Endothelial cell of umbilical vein (primary cell): ENCODE data around the gene SOD3. TPM values are rescaled to one million over a fixed set of nuclear protein-coding genes. Genes with fewer than 3 reads are reported as not detected.

Experiments used
- BruUV-seq: library from RNA; stranded (reverse); fragments of 400-500 nt; replicated peaks from 2 replicates; lab custom pipeline; 2021; lab: Mats Ljungman, UMichigan
- CTCF ChIA-PET: fragments of 300-600, 350-600 bp; sonication (Branson Sonifier 250); formaldehyde crosslinking; loops from one replicate; lab custom pipeline; 2021; ENCODE audit warnings: antibody characterized with exemption, inconsistent platforms; lab: Charles Lee
- POLR2A ChIA-PET: fragments of 300-600, 350-600 bp; sonication (Branson Sonifier 250); formaldehyde crosslinking; loops from one replicate; lab custom pipeline; 2021; ENCODE audit warnings: antibody characterized with exemption, inconsistent platforms; lab: Charles Lee
- DNase-seq: peaks from one replicate; pipeline ENCODE4 v3.0.0-alpha.2; 2011; ENCODE audit warnings: low read depth, low spot score
- FAIRE-seq: peaks from 2 replicates; lab custom pipeline; 2011; peaks lifted over from hg19 to GRCh38; lab: Jason Lieb, UNC
- H2AFZ ChIP-seq: 2 replicates; pipeline ENCODE4 v1.6.0; 2012; ENCODE audit warnings: low read depth, low read length, control low read depth, inconsistent platforms
- H3K27ac ChIP-seq: 2 replicates; pipeline ENCODE4 v1.5.1; 2011; ENCODE audit warnings: low read depth, mild to moderate bottlenecking, control low read depth, low read length, moderate library complexity; ENCODE audit not compliant: insufficient read depth
- H3K27me3 ChIP-seq, 2 experiments: 2 replicates each; pipeline versions ENCODE4 v1.6.0 to v1.6.1; 2011; ENCODE audit warnings: low read length in 2 of 2, mixed read lengths in 1 of 2; ENCODE audit not compliant: control insufficient read depth in 2 of 2, insufficient read depth in 2 of 2
- H3K36me3 ChIP-seq, 2 experiments: 2 replicates in 1 of 2; 3 replicates in 1 of 2; pipeline ENCODE4 v1.5.1; 2011; ENCODE audit warnings: low read length in 2 of 2, mild to moderate bottlenecking in 1 of 2, moderate library complexity in 1 of 2; ENCODE audit not compliant: control insufficient read depth in 2 of 2, insufficient read depth in 2 of 2; ENCODE audit errors: extremely low read depth in 1 of 2
- H3K4me1 ChIP-seq: 3 replicates; pipeline ENCODE4 v1.5.1; 2011; ENCODE audit warnings: mild to moderate bottlenecking, low read length; ENCODE audit not compliant: control insufficient read depth, insufficient read depth; ENCODE audit errors: extremely low read depth
- H3K4me2 ChIP-seq: 2 replicates; pipeline ENCODE4 v1.6.1; 2011; ENCODE audit warnings: low read length, control low read depth, mixed read lengths; ENCODE audit not compliant: insufficient read depth
- H3K4me3 ChIP-seq, 3 experiments: fragments of 200-600 bp in 1 of 3; sonication (generic), shearing (Covaris generic) in 1 of 3; replicated peaks in 1 of 3; 2 replicates each; pipeline ENCODE4 v1.5.1; 2011 to 2016; ENCODE audit warnings: control low read depth in 3 of 3, low read length in 3 of 3, mild to moderate bottlenecking in 2 of 3, inconsistent platforms in 1 of 3, low read depth in 1 of 3, moderate library complexity in 1 of 3; ENCODE audit not compliant: insufficient read depth in 1 of 3
- H3K79me2 ChIP-seq: 2 replicates; pipeline ENCODE4 v1.6.0; 2012; ENCODE audit warnings: low read length, inconsistent platforms; ENCODE audit not compliant: control insufficient read depth, insufficient read depth
- H3K9ac ChIP-seq: replicated peaks from 2 replicates; pipeline ENCODE3; 2011; ENCODE audit warnings: low read length, control low read depth; ENCODE audit not compliant: insufficient read depth; ENCODE audit errors: extremely low read depth
- H3K9me1 ChIP-seq: replicated peaks from 3 replicates; pipeline ENCODE4 v1.6.0; 2011; ENCODE audit warnings: mild to moderate bottlenecking, low read length; ENCODE audit not compliant: control insufficient read depth, insufficient read depth; ENCODE audit errors: extremely low read depth
- H3K9me3 ChIP-seq: replicated peaks from 2 replicates; pipeline ENCODE4 v1.5.1; 2012; ENCODE audit warnings: low read length, inconsistent platforms; ENCODE audit not compliant: control insufficient read depth, insufficient read depth
- H4K20me1 ChIP-seq: replicated peaks from 2 replicates; pipeline ENCODE3; 2011; ENCODE audit warnings: mild to moderate bottlenecking, low read length; ENCODE audit not compliant: control insufficient read depth, insufficient read depth; ENCODE audit errors: extremely low read depth
- EZH2 ChIP-seq: IDR thresholded peaks from 2 replicates; pipeline ENCODE4 v1.6.1; 2012; ENCODE audit warnings: borderline replicate concordance, low read depth, mild to moderate bottlenecking, moderate library complexity, low read length, inconsistent platforms; ENCODE audit not compliant: severe bottlenecking
- FOS ChIP-seq: IDR thresholded peaks from 2 replicates; pipeline ENCODE4 v1.6.1; 2011; ENCODE audit warnings: mild to moderate bottlenecking, low read length, moderate library complexity, borderline replicate concordance; ENCODE audit not compliant: insufficient read depth
- GATA2 ChIP-seq: IDR thresholded peaks from 2 replicates; pipeline ENCODE4 v1.7.0; 2011; ENCODE audit warnings: low read depth, mild to moderate bottlenecking, moderate library complexity, mixed read lengths, low read length; ENCODE audit not compliant: insufficient read length, insufficient read depth
- JUN ChIP-seq: IDR thresholded peaks from 2 replicates; pipeline ENCODE4 v1.6.1; 2011; ENCODE audit warnings: borderline replicate concordance, low read depth; ENCODE audit not compliant: insufficient read length, insufficient read depth
- MAX ChIP-seq: IDR thresholded peaks from 2 replicates; pipeline ENCODE4 v1.6.1; 2011; ENCODE audit not compliant: insufficient read depth, insufficient read length
- MYC ChIP-seq: IDR thresholded peaks from one replicate; pipeline ENCODE4 v1.6.1; 2011; ENCODE audit warnings: mild to moderate bottlenecking, low read depth, low read length
- POLR2A ChIP-seq: IDR thresholded peaks from 2 replicates; pipeline ENCODE4 v1.6.1; 2012; ENCODE audit warnings: low read depth, mild to moderate bottlenecking, control low read depth, low read length
- POLR2AphosphoS5 ChIP-seq: IDR thresholded peaks from 2 replicates; pipeline ENCODE4 v1.6.1; 2012; ENCODE audit warnings: low read depth, mild to moderate bottlenecking, control low read depth, low read length, moderate library complexity; ENCODE audit not compliant: insufficient read depth
- dilution Hi-C: fragments of 300-500 bp; cut with MboI; formaldehyde crosslinking; loops from one replicate; pipeline ENCODE4 v1.15.0; 2019; ENCODE audit warnings: low sequenced_read_pairs; ENCODE audit not compliant: extremely low pct_ligation_motif_present
- intact Hi-C: fragments of 100-400 bp; cut with micrococcal nuclease; formaldehyde crosslinking; loops from one replicate; pipeline ENCODE4 v1.10.0; 2022
- polyA plus RNA-seq, 4 experiments: library from polyadenylated mRNA; depleted of rRNA in 3 of 4; stranded (reverse) in 3 of 4; unstranded in 1 of 4; fragments of >200 nt; gene quantifications; 2 replicates each; pipeline versions ENCODE4 v1.2.1 to v1.2.3, GENCODE V29; 2011 to 2012; ENCODE audit warnings: missing spikeins in 1 of 4
- total RNA-seq: library from RNA; stranded (reverse); gene quantifications from 2 replicates; pipeline ENCODE4 v1.2.3, GENCODE V29; 2021
- TF ChIP-seq, protein P1 (sequence below), 2 donors: IDR thresholded peaks; 1 replicate in 1 of 2; 2 replicates in 1 of 2; pipeline ENCODE4 v1.5.1; 2011; ENCODE audit warnings: low read length in 2 of 2, mild to moderate bottlenecking in 2 of 2, moderate library complexity in 2 of 2, control low read depth in 1 of 2, inconsistent platforms in 1 of 2, low read depth in 1 of 2; ENCODE audit not compliant: insufficient read depth in 1 of 2; ENCODE audit errors: extremely low read depth in 1 of 2

Gene SOD3
- total and polyA plus RNA-seq, 2 donors (not counting 3 experiments of a cell fraction or from before 2014, with no cell fraction given): not detected

DNA sequence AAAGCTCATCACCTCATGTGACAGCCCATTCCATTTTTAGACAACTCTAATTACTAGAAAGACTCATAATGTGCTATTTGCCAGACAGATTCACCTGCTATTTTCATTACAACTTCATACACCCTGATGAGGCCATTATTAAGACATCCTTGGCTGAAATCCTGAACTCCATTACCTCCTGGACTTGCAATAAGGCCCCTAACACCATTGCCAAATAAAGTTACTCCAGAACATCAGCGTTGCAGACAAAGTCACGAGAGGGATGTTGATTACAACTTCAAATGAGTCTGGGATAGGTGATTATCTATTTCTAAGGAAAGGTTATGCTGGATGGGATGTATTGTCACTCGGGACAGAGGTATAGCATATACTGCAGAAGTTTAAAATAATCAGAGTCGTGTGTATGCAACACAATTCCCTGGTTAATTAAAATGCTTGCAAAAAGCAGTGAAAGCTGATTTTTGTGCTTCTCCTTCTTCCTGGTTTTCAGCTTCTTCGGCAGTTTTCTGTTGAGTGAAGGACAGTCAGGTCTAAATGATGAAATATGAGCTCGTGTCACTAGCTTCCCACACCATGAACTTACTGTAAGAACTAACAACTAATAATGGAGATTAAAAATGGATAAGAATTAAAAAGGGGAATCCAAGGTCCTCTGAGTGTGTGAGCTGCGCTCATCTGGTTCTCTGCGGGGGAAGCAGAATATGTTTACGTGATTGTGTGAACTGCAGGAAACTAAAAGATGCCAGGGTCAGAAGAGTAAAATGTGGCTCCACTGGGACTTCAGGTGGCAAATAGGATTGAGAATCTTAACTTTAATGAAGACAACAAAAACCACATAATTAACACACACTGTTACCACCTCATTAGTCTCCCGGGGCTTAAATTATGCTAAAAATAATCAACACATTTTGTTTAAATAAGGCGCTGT lies 17.6 kb upstream of the SOD3 start:
- TF ChIP-seq POLR2A (no peak), FOS (no peak), JUN (no peak), MYC (no peak), GATA2 (no peak), MAX (no peak), EZH2 (no peak), POLR2AphosphoS5 (no peak)
- TF ChIP-seq, protein P1, sequence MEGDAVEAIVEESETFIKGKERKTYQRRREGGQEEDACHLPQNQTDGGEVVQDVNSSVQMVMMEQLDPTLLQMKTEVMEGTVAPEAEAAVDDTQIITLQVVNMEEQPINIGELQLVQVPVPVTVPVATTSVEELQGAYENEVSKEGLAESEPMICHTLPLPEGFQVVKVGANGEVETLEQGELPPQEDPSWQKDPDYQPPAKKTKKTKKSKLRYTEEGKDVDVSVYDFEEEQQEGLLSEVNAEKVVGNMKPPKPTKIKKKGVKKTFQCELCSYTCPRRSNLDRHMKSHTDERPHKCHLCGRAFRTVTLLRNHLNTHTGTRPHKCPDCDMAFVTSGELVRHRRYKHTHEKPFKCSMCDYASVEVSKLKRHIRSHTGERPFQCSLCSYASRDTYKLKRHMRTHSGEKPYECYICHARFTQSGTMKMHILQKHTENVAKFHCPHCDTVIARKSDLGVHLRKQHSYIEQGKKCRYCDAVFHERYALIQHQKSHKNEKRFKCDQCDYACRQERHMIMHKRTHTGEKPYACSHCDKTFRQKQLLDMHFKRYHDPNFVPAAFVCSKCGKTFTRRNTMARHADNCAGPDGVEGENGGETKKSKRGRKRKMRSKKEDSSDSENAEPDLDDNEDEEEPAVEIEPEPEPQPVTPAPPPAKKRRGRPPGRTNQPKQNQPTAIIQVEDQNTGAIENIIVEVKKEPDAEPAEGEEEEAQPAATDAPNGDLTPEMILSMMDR (IDR thresholded peaks at IDR 0.05; ENCODE audit: extremely low read depth in 1 of 2, insufficient read depth in 1 of 2, low read depth in 1 of 2, low read length in 2 of 2): no peak
- H3K79me2 ChIP-seq: no peaks in the 10 kb centered on the region
- no peaks in the 10 kb centered on the region for H3K4me1 ChIP-seq
- no peak overlapping the region for H3K9ac ChIP-seq
- no peaks in the 10 kb centered on the region for H3K36me3 ChIP-seq
- ChIA-PET POLR2A (no interaction called here), CTCF (no interaction called here)
- H2AFZ ChIP-seq: no peak overlapping the region
- H3K27ac ChIP-seq: no peak overlapping the region
- no peaks in the 10 kb centered on the region for H3K9me1 ChIP-seq
- no peak overlapping the region for H3K4me2 ChIP-seq
- BruUV-seq: no TSS peak
- no peak for FAIRE-seq
- no peaks in the 10 kb centered on the region for H3K27me3 ChIP-seq
- no peaks in the 10 kb centered on the region for H3K9me3 ChIP-seq
- no peak for DNase-seq
- H4K20me1 ChIP-seq: no peaks in the 10 kb centered on the region
- H3K4me3 ChIP-seq: no peak overlapping the region
- intact Hi-C loops (no loop called here), dilution Hi-C loops (no loop called here)
